Kidney (tissue), 14 donors: Measurements from ENCODE around the gene CABP4. TPM values are rescaled to one million over a fixed set of nuclear protein-coding genes. Genes with fewer than 3 reads are reported as not detected.

Experiments
- DNase-seq, 5 donors: peaks; one replicate each; pipeline ENCODE4 v3.0.0-alpha.2; 2013 to 2020
- FAIRE-seq: peaks from 2 replicates; lab custom pipeline; 2012; peaks lifted over from hg19 to GRCh38; lab: Jason Lieb, UNC
- H3K27ac ChIP-seq, 2 donors: one replicate each; pipeline ENCODE4 v1.7.0; 2013; ENCODE audit warnings: low read depth in 2 of 2, low read length in 2 of 2, inconsistent platforms in 1 of 2
- H3K27me3 ChIP-seq: one replicate; pipeline ENCODE4 v1.7.1; 2013; ENCODE audit warnings: low read length, inconsistent platforms; ENCODE audit not compliant: control insufficient read depth, insufficient read depth
- H3K36me3 ChIP-seq, 3 donors: one replicate each; pipeline versions ENCODE4 v1.7.0 to v1.7.1; 2013; ENCODE audit warnings: low read length in 3 of 3, control low read depth in 1 of 3, inconsistent platforms in 1 of 3; ENCODE audit not compliant: insufficient read depth in 3 of 3, control insufficient read depth in 2 of 3
- H3K4me1 ChIP-seq, 3 donors: one replicate each; pipeline versions ENCODE4 v1.7.0 to v1.7.1; 2013; ENCODE audit warnings: low read length in 3 of 3, inconsistent platforms in 1 of 3, low read depth in 1 of 3; ENCODE audit not compliant: control insufficient read depth in 2 of 3, insufficient read depth in 2 of 3
- H3K4me3 ChIP-seq, 3 donors: one replicate each; pipeline versions ENCODE4 v1.7.0 to v1.8.1; 2013; ENCODE audit warnings: low read length in 3 of 3, control low read depth in 1 of 3, inconsistent platforms in 1 of 3
- H3K9ac ChIP-seq, 3 donors: one replicate each; pipeline versions ENCODE4 v1.7.0 to v1.7.1; 2013; ENCODE audit warnings: low read length in 3 of 3, control low read depth in 1 of 3, inconsistent platforms in 1 of 3
- H3K9me3 ChIP-seq, 3 donors: one replicate each; pipeline versions ENCODE4 v1.7.0 to v1.7.1; 2013; ENCODE audit warnings: low read length in 3 of 3, control low read depth in 1 of 3, inconsistent platforms in 1 of 3; ENCODE audit not compliant: control insufficient read depth in 2 of 3, insufficient read depth in 1 of 3
- CTCF ChIP-seq: IDR thresholded peaks from 3 replicates; pipeline ENCODE4 v1.5.1; 2012; ENCODE audit warnings: mild to moderate bottlenecking, moderate library complexity, borderline replicate concordance; ENCODE audit not compliant: insufficient read depth; ENCODE audit errors: extremely low read depth
- intact Hi-C: fragments of 100-400 bp; cut with DNase I; formaldehyde crosslinking; loops from one replicate; pipeline ENCODE4 v1.11.1; 2022
- polyA plus RNA-seq: library from polyadenylated mRNA; stranded (reverse); fragments of 350-450 nt; fragmentation: Illumina TruSeq; extraction: RNeasy Lipid Tissue Mini Kit (QIAGEN cat#74804); gene quantifications from one replicate; pipeline ENCODE4 v1.2.3, GENCODE V29; 2014; ENCODE audit warnings: low read depth, low replicate concordance; ENCODE audit not compliant: insufficient read depth
- total RNA-seq: library from RNA; stranded (reverse); fragmentation: NEBNext Ultra II Directional; extraction: Animal tissue kit (Norgen Biotek cat#: 25700); gene quantifications from one replicate; pipeline ENCODE4 v1.2.1, GENCODE V29; 2021
- donor health status: control.
- donor health status: control.
- donor health status: control.
- donor health status: control.
- donor health status: control.
- donor health status: DM: yes; HTN: yes; CAD: no.
- donor health status: Normal renal cell carcinoma (clear cell type).

CABP4 gene
- total and polyA plus RNA-seq, 2 donors from 2014 or later = 0.49 to 3.1 TPM

DNA sequence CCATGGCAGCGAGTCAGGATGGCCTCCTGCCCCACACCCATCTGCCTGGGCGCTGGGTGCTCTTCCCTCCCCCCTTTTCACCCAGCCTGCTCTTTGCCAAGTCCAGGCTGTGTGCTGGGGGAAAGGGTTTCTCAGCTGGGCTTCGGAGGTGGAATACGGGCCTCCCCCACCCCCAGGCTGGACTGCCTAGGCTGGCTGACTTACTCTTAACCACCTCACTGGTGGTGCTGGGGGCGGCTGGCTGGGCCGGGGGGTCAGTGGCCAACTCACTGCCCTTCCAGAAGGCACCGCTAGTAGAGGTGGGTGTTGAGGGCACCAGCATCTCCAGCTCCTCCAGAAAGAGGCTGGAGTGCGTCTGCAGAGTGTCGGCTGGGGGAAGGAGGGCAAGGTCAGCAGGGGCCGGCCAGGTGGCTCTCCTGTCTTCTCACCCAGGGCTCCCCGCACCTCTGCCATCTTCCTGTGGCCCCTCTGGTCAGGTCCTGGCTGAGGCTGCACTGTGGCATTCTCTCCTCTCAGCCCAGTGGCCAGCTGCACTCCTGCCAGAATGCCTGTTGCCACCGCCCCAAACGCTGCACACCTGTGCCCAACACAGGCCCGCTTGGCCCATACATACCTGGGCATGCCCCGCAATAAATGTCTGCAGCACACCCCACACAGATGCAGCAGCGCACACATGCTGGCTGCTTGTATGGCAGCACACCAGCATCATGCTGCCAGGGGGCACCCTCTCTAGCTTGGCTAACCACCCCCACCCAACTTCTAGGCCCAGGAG lies 40.3 kb downstream of the CABP4 start:
- peaks cover 0 to 10% (median 6%) of the 10 kb centered on the region in 3 donors for H3K36me3 ChIP-seq
- DNase-seq (no peak), FAIRE-seq (no peak)
- intact Hi-C loops = no loop called here
- TF ChIP-seq CTCF = no peak
- H3K9ac ChIP-seq = no peak overlapping the region
- no peaks in the 10 kb centered on the region for H3K27me3 ChIP-seq
- H3K4me3 ChIP-seq = no peak overlapping the region
- H3K4me1 ChIP-seq = no peaks in the 10 kb centered on the region
- H3K9me3 ChIP-seq = no peaks in the 10 kb centered on the region
- no peak overlapping the region for H3K27ac ChIP-seq

DNA sequence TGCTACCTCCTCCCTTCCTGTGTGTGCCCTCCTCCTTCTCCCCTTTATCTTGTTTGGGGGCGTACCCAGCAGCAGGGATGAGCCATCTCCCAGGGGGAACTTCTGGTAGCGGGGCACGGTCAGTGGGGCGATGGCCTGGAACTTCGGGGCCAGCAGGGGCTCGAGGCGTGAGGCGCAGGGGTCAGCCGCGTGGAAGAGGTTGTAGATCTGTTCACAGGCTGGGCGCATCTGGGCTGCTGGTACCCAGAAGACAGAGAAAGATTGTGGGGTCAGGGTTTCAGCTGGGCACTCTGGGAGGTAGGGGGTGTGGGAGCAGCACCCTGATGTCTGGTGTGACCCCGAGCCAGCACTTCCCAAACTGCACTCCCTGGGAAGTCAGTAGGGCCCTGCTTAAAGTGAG lies 41.0 kb downstream of the CABP4 start:
- DNase-seq (no peak), FAIRE-seq (no peak)
- H3K27me3 ChIP-seq = no peaks in the 10 kb centered on the region
- no peaks in the 10 kb centered on the region for H3K4me1 ChIP-seq
- peaks cover 0 to 9% (median 6%) of the 10 kb centered on the region in 3 donors for H3K36me3 ChIP-seq
- H3K9me3 ChIP-seq = no peaks in the 10 kb centered on the region
- H3K4me3 ChIP-seq = no peak overlapping the region
- TF ChIP-seq CTCF = no peak
- intact Hi-C loops = no loop called here
- no peak overlapping the region for H3K9ac ChIP-seq
- H3K27ac ChIP-seq = no peak overlapping the region

- no peaks in the 10 kb centered on the region for H3K9me3 ChIP-seq
- DNase-seq (peak in 1 of 5 donors; percentile 65), FAIRE-seq (no peak)
- H3K4me1 ChIP-seq = no peaks in the 10 kb centered on the region
- no peak for TF ChIP-seq CTCF
- no peaks in the 10 kb centered on the region for H3K27me3 ChIP-seq
- intact Hi-C loops = no loop called here
- H3K4me3 ChIP-seq = no peak overlapping the region
- H3K27ac ChIP-seq = no peak overlapping the region
- no peak overlapping the region for H3K9ac ChIP-seq
- H3K36me3 ChIP-seq = peaks cover 0 to 14% (median 9%) of the 10 kb centered on the region in 3 donors
Observed at GRCh38 chr11:67497656-67498291, 42.6 kb downstream of the CABP4 start.
